Activated CD8-positive, alpha-beta T cell treated with anti-CD3 and anti-CD28 coated beads for 36 hours (primary cell): ENCODE results near the gene PARP16. TPM values are rescaled to one million over a fixed set of nuclear protein-coding genes. Genes with fewer than 3 reads are reported as not detected.

Experiments
- ATAC-seq: fragments of 200-7000 bp; cut with Tn5 transposase; one replicate; pipeline ENCODE4 v1.10.0; 2021; ENCODE audit warnings: mild to moderate bottlenecking, moderate library complexity
- CTCF ChIA-PET: fragments of 350-600 bp; sonication (Branson Sonifier 250); formaldehyde crosslinking; loops from one replicate; lab custom pipeline; 2021; ENCODE audit warnings: antibody characterized with exemption; lab: Charles Lee
- POLR2A ChIA-PET: fragments of 350-600 bp; sonication (Branson Sonifier 250); formaldehyde crosslinking; loops from one replicate; lab custom pipeline; 2021; ENCODE audit warnings: antibody characterized with exemption; lab: Charles Lee
- DNase-seq: peaks from one replicate; pipeline ENCODE4 v3.0.0-alpha.2; 2020
- H3K27ac Mint-ChIP-seq: one replicate; pipeline ENCODE4 v1.8.0; 2021; ENCODE audit warnings: mild to moderate bottlenecking, mixed read lengths
- H3K27me3 Mint-ChIP-seq: one replicate; pipeline ENCODE4 v1.8.0; 2021; ENCODE audit warnings: mixed read lengths
- H3K36me3 Mint-ChIP-seq: one replicate; pipeline ENCODE4 v1.8.0; 2021; ENCODE audit warnings: low read depth, mixed read lengths
- H3K4me1 Mint-ChIP-seq: one replicate; pipeline ENCODE4 v1.8.0; 2021; ENCODE audit warnings: low read depth, mixed read lengths
- H3K4me3 Mint-ChIP-seq: one replicate; pipeline ENCODE4 v1.8.0; 2021; ENCODE audit warnings: mild to moderate bottlenecking, moderate library complexity, mixed read lengths
- H3K9me3 Mint-ChIP-seq: one replicate; pipeline ENCODE4 v1.8.0; 2021; ENCODE audit warnings: mixed read lengths
- CTCF ChIP-seq: fragments of 200-600 bp; IDR thresholded peaks from one replicate; pipeline ENCODE4 v1.8.0; 2022; ENCODE audit warnings: antibody characterized with exemption, mild to moderate bottlenecking
- intact Hi-C: fragments of 100-400 bp; cut with micrococcal nuclease; formaldehyde crosslinking; loops from one replicate; pipeline ENCODE4 v1.10.0; 2022
- total RNA-seq, 2 experiments: library from RNA; stranded (reverse); gene quantifications; one replicate each; pipeline ENCODE4 v1.2.3, GENCODE V29; 2021

The PARP16 gene
- total RNA-seq, 2 experiments from 2014 or later, result 17.9 to 20.5 TPM

- H3K4me1 Mint-ChIP-seq, result no peaks in the 10 kb centered on the region
- CTCF ChIA-PET, result interaction anchor here (1.0 to 1.1 kb wide), 2 partner anchors 8 to 12 kb away, joined by 3 to 4 read pairs; no protein-coding TSS in a partner anchor
- ATAC-seq, result no peak
Measured at GRCh38 chr15:65326818-65327217, 40.1 kb upstream of the PARP16 start.

GRCh38 chr15:65326117-65326526 is 39.4 kb upstream of the PARP16 start:
- Mint-ChIP-seq H3K27me3 (peaks cover 7% of the 10 kb centered on the region), H3K9me3 (no peaks in the 10 kb centered on the region), H3K36me3 (no peaks in the 10 kb centered on the region), H3K4me1 (no peaks in the 10 kb centered on the region), H3K27ac (no peak overlapping the region), H3K4me3 (no peak overlapping the region)
- no peak for DNase-seq
- intact Hi-C loops, result no loop called here
- no peak for ATAC-seq
- CTCF ChIA-PET, result no interaction called here
- POLR2A ChIA-PET, result interaction anchor here (1.0 kb wide), 1 partner anchor 21 kb away, joined by 5 read pairs; the partner anchor contains the start of gene RNU5B-1
- no peak for TF ChIP-seq CTCF

More at GRCh38 chr15:65326818-65327217, 40.1 kb upstream of the PARP16 start:
- Mint-ChIP-seq H3K27me3 (peaks cover 7% of the 10 kb centered on the region), H3K27ac (no peak overlapping the region), H3K36me3 (no peaks in the 10 kb centered on the region), H3K4me3 (no peak overlapping the region), H3K9me3 (no peaks in the 10 kb centered on the region)
- POLR2A ChIA-PET, result interaction anchor here (0.9 kb wide), 1 partner anchor 22 kb away, joined by 3 read pairs; the partner anchor contains the start of gene RNU5B-1
- intact Hi-C loops, result no loop called here
- no peak for TF ChIP-seq CTCF
- no peak for DNase-seq

GRCh38 chr15:65323071-65323511 is 36.4 kb upstream of the PARP16 start:
- intact Hi-C loops, result no loop called here
- DNase-seq, result no peak
- Mint-ChIP-seq H3K4me1 (no peaks in the 10 kb centered on the region), H3K9me3 (no peaks in the 10 kb centered on the region), H3K4me3 (no peak overlapping the region), H3K27me3 (peaks cover 10% of the 10 kb centered on the region), H3K27ac (no peak overlapping the region), H3K36me3 (no peaks in the 10 kb centered on the region)
- ChIA-PET CTCF (interaction anchor here (1.1 to 12.4 kb wide), 2 partner anchors 60 to 67 kb away, joined by 3 to 211 read pairs; partner anchors contain the start of gene IGDCC3), POLR2A (interaction anchor here (1.1 kb wide), 1 partner anchor 18 kb away, joined by 3 read pairs; the partner anchor contains the start of gene RNU5B-1)
- no peak for TF ChIP-seq CTCF
- no peak for ATAC-seq

GRCh38 chr15:65318870-65319356 is 32.2 kb upstream of the PARP16 start:
- CTCF ChIA-PET, result interaction anchor here (0.6 to 12.4 kb wide), 21 partner anchors 9 to 279 kb away, joined by 3 to 211 read pairs (median 5); partner anchors contain the start of genes IGDCC3 and RNU5B-1
- Mint-ChIP-seq H3K4me1 (no peaks in the 10 kb centered on the region), H3K27me3 (peaks cover 7% of the 10 kb centered on the region), H3K27ac (no peak overlapping the region), H3K4me3 (no peak overlapping the region), H3K9me3 (no peaks in the 10 kb centered on the region), H3K36me3 (no peaks in the 10 kb centered on the region)
- intact Hi-C loops, result loop anchor here (1.0 kb wide), 1 partner anchor 66 kb away; no protein-coding TSS in a partner anchor
- peak; percentile 89 for TF ChIP-seq CTCF
- POLR2A ChIA-PET, result interaction anchor here (1.0 to 1.7 kb wide), 4 partner anchors 11 to 66 kb away, joined by 4 to 14 read pairs (median 4); partner anchors contain the start of gene RNU5B-1
- ATAC-seq (peak; percentile 100), DNase-seq (peak; percentile 84)

GRCh38 chr15:65312400-65312916 is 25.8 kb upstream of the PARP16 start:
- no peak overlapping the region for H3K27ac Mint-ChIP-seq
- no peaks in the 10 kb centered on the region for H3K9me3 Mint-ChIP-seq
- DNase-seq (no peak), ATAC-seq (no peak)
- intact Hi-C loops, result no loop called here
- no peaks in the 10 kb centered on the region for H3K36me3 Mint-ChIP-seq
- H3K4me1 Mint-ChIP-seq, result no peaks in the 10 kb centered on the region
- no peak overlapping the region for H3K4me3 Mint-ChIP-seq
- POLR2A ChIA-PET, result interaction anchor here (3.3 kb wide), 1 partner anchor 7 kb away, joined by 25 read pairs; the partner anchor contains the start of gene RNU5B-1
- CTCF ChIA-PET, result interaction anchor here (1.1 to 12.4 kb wide), 3 partner anchors 9 to 71 kb away, joined by 3 to 211 read pairs (median 3); partner anchors contain the start of gene IGDCC3
- no peaks in the 10 kb centered on the region for H3K27me3 Mint-ChIP-seq
- TF ChIP-seq CTCF, result no peak
